ENCODE results near the gene GFM1.

DNA sequence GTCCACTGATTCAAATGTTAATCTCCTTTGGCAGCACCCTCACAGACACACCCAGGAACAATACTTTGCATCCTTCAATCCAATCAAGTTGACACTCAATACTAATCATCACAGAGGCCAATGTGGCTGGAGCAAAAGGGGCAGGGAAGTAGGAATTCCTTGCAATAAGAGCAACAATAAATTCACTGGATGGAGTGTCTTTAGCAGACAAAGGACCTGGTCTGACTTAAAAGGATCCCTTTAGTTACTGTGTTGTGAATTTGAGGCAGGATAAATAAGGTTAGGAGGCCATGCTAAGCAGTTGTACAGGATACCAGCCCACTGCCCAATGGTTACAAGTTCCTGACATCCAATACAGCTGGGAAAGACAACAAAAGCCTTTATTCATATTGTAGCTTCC lies 12.3 kb upstream of the GFM1 start:
- TF ChIP-seq, protein P1, sequence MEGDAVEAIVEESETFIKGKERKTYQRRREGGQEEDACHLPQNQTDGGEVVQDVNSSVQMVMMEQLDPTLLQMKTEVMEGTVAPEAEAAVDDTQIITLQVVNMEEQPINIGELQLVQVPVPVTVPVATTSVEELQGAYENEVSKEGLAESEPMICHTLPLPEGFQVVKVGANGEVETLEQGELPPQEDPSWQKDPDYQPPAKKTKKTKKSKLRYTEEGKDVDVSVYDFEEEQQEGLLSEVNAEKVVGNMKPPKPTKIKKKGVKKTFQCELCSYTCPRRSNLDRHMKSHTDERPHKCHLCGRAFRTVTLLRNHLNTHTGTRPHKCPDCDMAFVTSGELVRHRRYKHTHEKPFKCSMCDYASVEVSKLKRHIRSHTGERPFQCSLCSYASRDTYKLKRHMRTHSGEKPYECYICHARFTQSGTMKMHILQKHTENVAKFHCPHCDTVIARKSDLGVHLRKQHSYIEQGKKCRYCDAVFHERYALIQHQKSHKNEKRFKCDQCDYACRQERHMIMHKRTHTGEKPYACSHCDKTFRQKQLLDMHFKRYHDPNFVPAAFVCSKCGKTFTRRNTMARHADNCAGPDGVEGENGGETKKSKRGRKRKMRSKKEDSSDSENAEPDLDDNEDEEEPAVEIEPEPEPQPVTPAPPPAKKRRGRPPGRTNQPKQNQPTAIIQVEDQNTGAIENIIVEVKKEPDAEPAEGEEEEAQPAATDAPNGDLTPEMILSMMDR (IDR thresholded peaks at IDR 0.05; ENCODE audit: extremely low read depth in 1 of 2, insufficient read depth in 1 of 2, low read depth in 1 of 2, low read length in 2 of 2), result no peak
- no peak for TF ChIP-seq POLR2AphosphoS5 (IDR thresholded peaks at IDR 0.05; ENCODE audit: insufficient read depth, low read depth, low read length)
- no peak for TF ChIP-seq POLR2A (IDR thresholded peaks at IDR 0.05; ENCODE audit: low read depth, low read length)
- TF ChIP-seq JUN (IDR thresholded peaks at IDR 0.05; ENCODE audit: borderline replicate concordance, insufficient read depth, insufficient read length, low read depth), result no peak
- no peak for TF ChIP-seq EZH2 (IDR thresholded peaks at IDR 0.05; ENCODE audit: borderline replicate concordance, low read depth, low read length, severe bottlenecking)
- TF ChIP-seq, protein P2, sequence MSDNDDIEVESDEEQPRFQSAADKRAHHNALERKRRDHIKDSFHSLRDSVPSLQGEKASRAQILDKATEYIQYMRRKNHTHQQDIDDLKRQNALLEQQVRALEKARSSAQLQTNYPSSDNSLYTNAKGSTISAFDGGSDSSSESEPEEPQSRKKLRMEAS (IDR thresholded peaks at IDR 0.05; ENCODE audit: insufficient read depth, insufficient read length), result no peak
- TF ChIP-seq MYC (IDR thresholded peaks at IDR 0.05; ENCODE audit: low read depth, low read length), result no peak

All from endothelial cell of umbilical vein (primary cell).